Neuron (in vitro differentiated cells): ENCODE results near the gene TCAP.
A peak's percentile ranks its signal among the peaks of the same experiment; 100 is the strongest.
"Not testable (repeated sequence)": the region's sequence is repeated elsewhere in the genome, so short reads cannot be mapped to it uniquely, and the experiment has no call there.

Experiments
- H2AFZ ChIP-seq: one replicate; pipeline ENCODE4 v1.6.1; 2013; ENCODE audit warnings: low read depth, mild to moderate bottlenecking, inconsistent platforms, low read length, moderate library complexity
- H3K27me3 ChIP-seq: one replicate; pipeline ENCODE4 v1.6.1; 2013; ENCODE audit warnings: low read length; ENCODE audit not compliant: insufficient read depth
- H3K36me3 ChIP-seq: one replicate; pipeline ENCODE4 v1.6.1; 2013; ENCODE audit warnings: low read length; ENCODE audit not compliant: insufficient read depth
- H3K4me1 ChIP-seq: one replicate; pipeline ENCODE4 v1.6.1; 2013; ENCODE audit warnings: low read length; ENCODE audit not compliant: insufficient read depth
- H3K4me3 ChIP-seq: 2 replicates; pipeline ENCODE4 v1.5.1; 2013; ENCODE audit warnings: mild to moderate bottlenecking, low read length, moderate library complexity
- H3K9me3 ChIP-seq: one replicate; pipeline ENCODE4 v1.6.1; 2013; ENCODE audit warnings: low read length

The TCAP gene

GRCh38 chr17:39679521-39680192 lies 14.5 kb downstream of the TCAP start:
- H3K4me1 ChIP-seq, result no peaks in the 10 kb centered on the region
- H3K27me3 ChIP-seq, result no peaks in the 10 kb centered on the region
- no peaks in the 10 kb centered on the region for H3K9me3 ChIP-seq
- no peak overlapping the region for H2AFZ ChIP-seq
- no peak overlapping the region for H3K4me3 ChIP-seq
- H3K36me3 ChIP-seq, result peaks cover 6% of the 10 kb centered on the region

GRCh38 chr17:39683295-39683939 lies 18.3 kb downstream of the TCAP start:
- Histone ChIP-seq H3K4me1 (peaks cover 6% of the 10 kb centered on the region), H2AFZ (no peak overlapping the region), H3K9me3 (no peaks in the 10 kb centered on the region), H3K36me3 (peaks cover 7% of the 10 kb centered on the region), H3K4me3 (no peak overlapping the region), H3K27me3 (no peaks in the 10 kb centered on the region)

GRCh38 chr17:39684369-39685192 lies 19.4 kb downstream of the TCAP start:
- H3K36me3 ChIP-seq, result peaks cover 7% of the 10 kb centered on the region
- H3K27me3 ChIP-seq, result no peaks in the 10 kb centered on the region
- H3K4me1 ChIP-seq, result peaks cover 15% of the 10 kb centered on the region
- no peak overlapping the region for H2AFZ ChIP-seq
- H3K9me3 ChIP-seq, result no peaks in the 10 kb centered on the region
- H3K4me3 ChIP-seq, result no peak overlapping the region

GRCh38 chr17:39687101-39687545 lies 22.0 kb downstream of the TCAP start:
- peak overlapping the region; percentile 93 for H3K4me3 ChIP-seq
- H3K9me3 ChIP-seq, result no peaks in the 10 kb centered on the region
- peak overlapping the region; percentile 64 for H2AFZ ChIP-seq
- H3K27me3 ChIP-seq, result no peaks in the 10 kb centered on the region
- H3K36me3 ChIP-seq, result peaks cover 7% of the 10 kb centered on the region
- peaks cover 15% of the 10 kb centered on the region for H3K4me1 ChIP-seq

- Histone ChIP-seq H3K4me3 (peak within 1 kb of the TSS; percentile 93), H3K36me3 (peaks cover 7% of the 10 kb centered on the region), H3K27me3 (no peaks in the 10 kb centered on the region), H2AFZ (peak within 1 kb of the TSS; percentile 64), H3K4me1 (peaks cover 15% of the 10 kb centered on the region), H3K9me3 (no peaks in the 10 kb centered on the region)
These were observed 22.7 kb downstream of the TCAP start, which contains the start of gene PGAP3 for GRCh38 chr17:39687546-39688474. TSS of gene PGAP3 (minus strand) at chr17:39688057. CDS start at chr17:39688014, 43 bp downstream.

GRCh38 chr17:39688475-39688835 lies 23.3 kb downstream of the TCAP start:
- H3K4me1 ChIP-seq, result peaks cover 15% of the 10 kb centered on the region

GRCh38 chr17:39688945-39689344 lies 23.8 kb downstream of the TCAP start:
- peak overlapping the region; percentile 93 for H3K4me3 ChIP-seq

More at GRCh38 chr17:39688475-39688835, 23.3 kb downstream of the TCAP start:
- H2AFZ ChIP-seq, result peak overlapping the region; percentile 64
- no peaks in the 10 kb centered on the region for H3K27me3 ChIP-seq
- H3K4me3 ChIP-seq, result peak overlapping the region; percentile 93
- H3K36me3 ChIP-seq, result peaks cover 7% of the 10 kb centered on the region
- H3K9me3 ChIP-seq, result no peaks in the 10 kb centered on the region

GRCh38 chr17:39694593-39694992 lies 29.4 kb downstream of the TCAP start:
- no peaks in the 10 kb centered on the region for H3K27me3 ChIP-seq
- H2AFZ ChIP-seq, result no peak overlapping the region

More at GRCh38 chr17:39688945-39689344, 23.8 kb downstream of the TCAP start:
- H3K36me3 ChIP-seq, result peaks cover 7% of the 10 kb centered on the region
- H2AFZ ChIP-seq, result peak overlapping the region; percentile 64
- H3K4me1 ChIP-seq, result peaks cover 15% of the 10 kb centered on the region
- no peaks in the 10 kb centered on the region for H3K27me3 ChIP-seq
- H3K9me3 ChIP-seq, result no peaks in the 10 kb centered on the region

GRCh38 chr17:39695089-39695474 lies 29.9 kb downstream of the TCAP start:
- Histone ChIP-seq H2AFZ (no peak overlapping the region), H3K27me3 (no peaks in the 10 kb centered on the region), H3K4me1 (peaks cover 27% of the 10 kb centered on the region), H3K9me3 (no peaks in the 10 kb centered on the region), H3K36me3 (no peaks in the 10 kb centered on the region), H3K4me3 (no peak overlapping the region)

More at GRCh38 chr17:39694593-39694992, 29.4 kb downstream of the TCAP start:
- Histone ChIP-seq H3K9me3 (no peaks in the 10 kb centered on the region), H3K4me1 (peaks cover 27% of the 10 kb centered on the region), H3K4me3 (no peak overlapping the region), H3K36me3 (no peaks in the 10 kb centered on the region)

- no peak overlapping the region for H2AFZ ChIP-seq
- no peaks in the 10 kb centered on the region for H3K36me3 ChIP-seq
- H3K9me3 ChIP-seq, result no peaks in the 10 kb centered on the region
- H3K27me3 ChIP-seq, result no peaks in the 10 kb centered on the region
- H3K4me3 ChIP-seq, result no peak overlapping the region
- peaks cover 39% of the 10 kb centered on the region for H3K4me1 ChIP-seq
These were observed 31.6 kb downstream of the TCAP start for GRCh38 chr17:39696731-39697130.

GRCh38 chr17:39697961-39698360 lies 32.8 kb downstream of the TCAP start:
- Histone ChIP-seq H3K9me3 (no peaks in the 10 kb centered on the region), H3K27me3 (no peaks in the 10 kb centered on the region), H3K4me3 (no peak overlapping the region), H3K4me1 (peaks cover 48% of the 10 kb centered on the region), H3K36me3 (no peaks in the 10 kb centered on the region), H2AFZ (no peak overlapping the region)

GRCh38 chr17:39699157-39699817 lies 34.1 kb downstream of the TCAP start:
- Histone ChIP-seq H3K4me3 (peak overlapping the region; percentile 77), H2AFZ (peak overlapping the region; percentile 17), H3K4me1 (peaks cover 49% of the 10 kb centered on the region)
- H3K36me3 ChIP-seq, H3K27me3 ChIP-seq, H3K9me3 ChIP-seq: not testable (repeated sequence)
